Kidney (tissue), 22 donors: ENCODE results near the gene CTU1. TPM values are rescaled to one million over a fixed set of nuclear protein-coding genes. Genes with fewer than 3 reads are reported as not detected.

Experiments used
- DNase-seq, 5 donors: peaks; one replicate each; pipeline ENCODE4 v3.0.0-alpha.2; 2013 to 2020
- FAIRE-seq: peaks from 2 replicates; lab custom pipeline; 2012; peaks lifted over from hg19 to GRCh38; lab: Jason Lieb, UNC
- H3K27ac ChIP-seq, 2 donors: one replicate each; pipeline ENCODE4 v1.7.0; 2013; ENCODE audit warnings: low read depth in 2 of 2, low read length in 2 of 2, inconsistent platforms in 1 of 2
- H3K27me3 ChIP-seq: one replicate; pipeline ENCODE4 v1.7.1; 2013; ENCODE audit warnings: low read length, inconsistent platforms; ENCODE audit not compliant: control insufficient read depth, insufficient read depth
- H3K36me3 ChIP-seq, 3 donors: one replicate each; pipeline versions ENCODE4 v1.7.0 to v1.7.1; 2013; ENCODE audit warnings: low read length in 3 of 3, control low read depth in 1 of 3, inconsistent platforms in 1 of 3; ENCODE audit not compliant: insufficient read depth in 3 of 3, control insufficient read depth in 2 of 3
- H3K4me1 ChIP-seq, 3 donors: one replicate each; pipeline versions ENCODE4 v1.7.0 to v1.7.1; 2013; ENCODE audit warnings: low read length in 3 of 3, inconsistent platforms in 1 of 3, low read depth in 1 of 3; ENCODE audit not compliant: control insufficient read depth in 2 of 3, insufficient read depth in 2 of 3
- H3K4me3 ChIP-seq, 3 donors: one replicate each; pipeline versions ENCODE4 v1.7.0 to v1.8.1; 2013; ENCODE audit warnings: low read length in 3 of 3, control low read depth in 1 of 3, inconsistent platforms in 1 of 3
- H3K9ac ChIP-seq, 3 donors: one replicate each; pipeline versions ENCODE4 v1.7.0 to v1.7.1; 2013; ENCODE audit warnings: low read length in 3 of 3, control low read depth in 1 of 3, inconsistent platforms in 1 of 3
- H3K9me3 ChIP-seq, 3 donors: one replicate each; pipeline versions ENCODE4 v1.7.0 to v1.7.1; 2013; ENCODE audit warnings: low read length in 3 of 3, control low read depth in 1 of 3, inconsistent platforms in 1 of 3; ENCODE audit not compliant: control insufficient read depth in 2 of 3, insufficient read depth in 1 of 3
- intact Hi-C: fragments of 100-400 bp; cut with DNase I; formaldehyde crosslinking; loops from one replicate; pipeline ENCODE4 v1.11.1; 2022
- long read RNA-seq, 10 donors: library from polyadenylated mRNA in 1 of 10; unstranded in 1 of 10; transcript quantifications; one replicate each; pipeline ENCODE4 v2.0.0 and lab custom pipeline, GENCODE V29; 2021 to 2026
- polyA plus RNA-seq: library from polyadenylated mRNA; stranded (reverse); fragments of 350-450 nt; fragmentation: Illumina TruSeq; extraction: RNeasy Lipid Tissue Mini Kit (QIAGEN cat#74804); gene quantifications from one replicate; pipeline ENCODE4 v1.2.3, GENCODE V29; 2014; ENCODE audit warnings: low read depth, low replicate concordance; ENCODE audit not compliant: insufficient read depth
- total RNA-seq: library from RNA; stranded (reverse); fragmentation: NEBNext Ultra II Directional; extraction: Animal tissue kit (Norgen Biotek cat#: 25700); gene quantifications from one replicate; pipeline ENCODE4 v1.2.1, GENCODE V29; 2021
- TF ChIP-seq, protein P1 (sequence below): IDR thresholded peaks from 3 replicates; pipeline ENCODE4 v1.5.1; 2012; ENCODE audit warnings: mild to moderate bottlenecking, moderate library complexity, borderline replicate concordance; ENCODE audit not compliant: insufficient read depth; ENCODE audit errors: extremely low read depth
- donor health status: control.
- donor health status: control.
- donor health status: control.
- donor health status: control.
- donor health status: control.
- donor health status: DM: yes; HTN: yes; CAD: no.
- donor health status: Normal renal cell carcinoma (clear cell type).

The CTU1 gene
- total RNA-seq (8.4 TPM), polyA plus RNA-seq (5.2 TPM)
- long read RNA-seq, donor 1, transcript CTU1-201 (3 exons, 2,087 nt): major isoform, 6 of 6 reads
- long read RNA-seq, donor 1, partial matches to known transcripts: 0 of 6 reads
- long read RNA-seq, donor 1, other reads (novel, unspliced or antisense): 0 of 6 reads
- long read RNA-seq, donor 2, partial matches to known transcripts: 0 of 2 reads
- long read RNA-seq, donor 2, other reads (novel, unspliced or antisense): 0 of 2 reads
- long read RNA-seq, donor 3, partial matches to known transcripts: 0 of 4 reads
- long read RNA-seq, donor 3, other reads (novel, unspliced or antisense): 0 of 4 reads
- long read RNA-seq, donor 4, transcript CTU1-201 (3 exons, 2,087 nt): major isoform, 6 of 6 reads
- long read RNA-seq, donor 4, partial matches to known transcripts: 0 of 6 reads
- long read RNA-seq, donor 4, other reads (novel, unspliced or antisense): 0 of 6 reads
- long read RNA-seq, donor 5: 0 reads
- long read RNA-seq, donor 6, transcript CTU1-201 (3 exons, 2,087 nt): major isoform, 9 of 9 reads
- long read RNA-seq, donor 6, partial matches to known transcripts: 0 of 9 reads
- long read RNA-seq, donor 6, other reads (novel, unspliced or antisense): 0 of 9 reads
- long read RNA-seq, donor 7, transcript CTU1-201 (3 exons, 2,087 nt): major isoform, 13 of 13 reads
- long read RNA-seq, donor 7, partial matches to known transcripts: 0 of 13 reads
- long read RNA-seq, donor 7, other reads (novel, unspliced or antisense): 0 of 13 reads
- long read RNA-seq, donor 8, transcript CTU1-201 (3 exons, 2,087 nt): major isoform, 15 of 15 reads
- long read RNA-seq, donor 8, partial matches to known transcripts: 0 of 15 reads
- long read RNA-seq, donor 8, other reads (novel, unspliced or antisense): 0 of 15 reads
- long read RNA-seq, donor 9, partial matches to known transcripts: 0 of 4 reads
- long read RNA-seq, donor 9, other reads (novel, unspliced or antisense): 0 of 4 reads
- long read RNA-seq, donor 10, partial matches to known transcripts: 0 of 1 reads
- long read RNA-seq, donor 10, other reads (novel, unspliced or antisense): 0 of 1 reads

DNA sequence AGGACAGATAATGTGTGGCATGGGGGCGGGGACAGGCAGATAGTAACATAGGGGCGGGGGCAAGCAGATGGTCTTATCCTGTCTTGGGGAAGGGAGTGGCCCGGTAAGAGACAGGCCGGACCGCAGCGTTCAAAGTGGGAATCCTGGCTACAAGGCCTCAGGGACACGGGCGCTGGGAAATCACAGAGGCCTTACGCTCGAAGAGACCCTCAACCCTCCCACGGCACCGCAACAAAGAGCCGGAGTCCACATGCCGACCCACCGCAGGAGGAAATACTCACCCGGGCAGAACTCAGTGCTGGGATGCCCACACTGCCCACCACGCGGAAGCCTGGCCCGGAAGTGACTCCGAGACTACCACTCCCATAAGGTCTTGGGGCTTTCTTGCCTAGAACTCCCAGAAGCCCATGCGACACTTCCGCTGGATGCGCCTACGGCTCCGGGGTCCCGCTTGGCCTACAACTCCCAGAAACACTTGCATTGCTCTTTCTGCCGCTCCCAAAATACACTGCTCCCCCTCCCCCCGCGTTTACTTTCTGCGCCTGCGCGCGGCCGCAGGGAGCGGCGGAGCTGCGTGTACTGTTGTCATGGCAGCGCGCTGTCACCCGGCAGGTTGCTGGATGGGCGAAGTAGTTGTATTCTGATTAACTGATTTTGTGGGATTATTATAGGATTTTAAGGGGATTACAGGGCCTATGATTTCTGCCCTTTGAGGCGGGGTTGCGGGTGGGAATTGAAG, at the start of gene CTU1:
CTU1 (minus strand) TSS at position 344 of the 739 bp plus-strand sequence. CDS start 3,840 bp downstream, outside the sequence.
- peak within 1 kb of the TSS; percentile 23 to 74 for H3K27ac ChIP-seq
- H3K9ac ChIP-seq: peak within 1 kb of the TSS; percentile 85 to 92 (median 88)
- peak within 1 kb of the TSS; percentile 68 to 97 (median 93) for H3K4me3 ChIP-seq
- peaks cover 0 to 12% (median 8%) of the 10 kb centered on the region in 3 donors for H3K4me1 ChIP-seq
- FAIRE-seq (peak; percentile 85), DNase-seq (peak; percentile 99 to 100 (median 99))
- H3K27me3 ChIP-seq: no peaks in the 10 kb centered on the region
- no peaks in the 10 kb centered on the region for H3K36me3 ChIP-seq
- intact Hi-C loops: no loop called here
- no peaks in the 10 kb centered on the region for H3K9me3 ChIP-seq
- TF ChIP-seq, protein P1, sequence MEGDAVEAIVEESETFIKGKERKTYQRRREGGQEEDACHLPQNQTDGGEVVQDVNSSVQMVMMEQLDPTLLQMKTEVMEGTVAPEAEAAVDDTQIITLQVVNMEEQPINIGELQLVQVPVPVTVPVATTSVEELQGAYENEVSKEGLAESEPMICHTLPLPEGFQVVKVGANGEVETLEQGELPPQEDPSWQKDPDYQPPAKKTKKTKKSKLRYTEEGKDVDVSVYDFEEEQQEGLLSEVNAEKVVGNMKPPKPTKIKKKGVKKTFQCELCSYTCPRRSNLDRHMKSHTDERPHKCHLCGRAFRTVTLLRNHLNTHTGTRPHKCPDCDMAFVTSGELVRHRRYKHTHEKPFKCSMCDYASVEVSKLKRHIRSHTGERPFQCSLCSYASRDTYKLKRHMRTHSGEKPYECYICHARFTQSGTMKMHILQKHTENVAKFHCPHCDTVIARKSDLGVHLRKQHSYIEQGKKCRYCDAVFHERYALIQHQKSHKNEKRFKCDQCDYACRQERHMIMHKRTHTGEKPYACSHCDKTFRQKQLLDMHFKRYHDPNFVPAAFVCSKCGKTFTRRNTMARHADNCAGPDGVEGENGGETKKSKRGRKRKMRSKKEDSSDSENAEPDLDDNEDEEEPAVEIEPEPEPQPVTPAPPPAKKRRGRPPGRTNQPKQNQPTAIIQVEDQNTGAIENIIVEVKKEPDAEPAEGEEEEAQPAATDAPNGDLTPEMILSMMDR: no peak

DNA sequence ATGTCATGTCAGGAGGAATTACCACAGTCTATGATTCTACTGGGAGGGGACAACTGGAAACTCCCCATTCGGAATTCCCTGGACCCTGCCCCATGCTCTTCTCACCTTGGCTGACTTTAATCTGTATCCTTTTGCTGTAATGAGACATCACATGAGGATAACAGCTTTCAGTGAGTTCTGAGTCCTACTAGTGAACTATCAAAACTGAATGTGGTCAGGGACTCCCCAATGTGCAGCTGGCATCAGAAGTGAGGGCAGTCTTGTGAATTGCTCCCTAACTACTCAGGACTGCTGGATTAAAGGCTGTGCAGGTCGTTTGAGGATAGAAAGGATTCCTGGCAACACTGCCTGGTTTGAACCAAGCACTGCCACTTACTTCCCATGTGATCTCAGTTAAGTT, 49.1 kb upstream of the CTU1 start:
- Histone ChIP-seq H3K36me3 (no peaks in the 10 kb centered on the region), H3K4me1 (no peaks in the 10 kb centered on the region), H3K9me3 (no peaks in the 10 kb centered on the region), H3K27ac (no peak overlapping the region), H3K27me3 (no peaks in the 10 kb centered on the region), H3K4me3 (no peak overlapping the region), H3K9ac (no peak overlapping the region)
- TF ChIP-seq, protein P1: no peak
- DNase-seq (no peak), FAIRE-seq (no peak)
- intact Hi-C loops: no loop called here

DNA sequence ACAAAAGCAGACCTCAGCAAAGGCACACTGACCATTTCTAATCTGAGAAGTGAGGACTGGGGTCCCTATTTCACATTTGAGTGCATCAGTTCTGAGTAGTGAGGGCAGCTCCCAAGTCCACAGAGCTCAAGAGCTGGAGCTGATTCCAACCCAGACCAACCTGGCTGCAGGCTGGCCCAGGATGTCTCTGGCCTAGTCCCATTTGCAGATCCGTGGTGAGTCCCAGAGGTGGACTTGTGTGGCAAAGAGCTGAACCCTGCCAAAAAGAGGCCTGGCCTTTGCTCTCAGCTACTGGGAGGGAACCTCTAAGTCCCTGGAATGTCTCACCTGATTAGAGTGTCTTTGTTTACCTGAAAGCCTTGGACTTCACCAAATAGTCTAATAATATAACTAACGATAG, 48.5 kb upstream of the CTU1 start:
- no peaks in the 10 kb centered on the region for H3K36me3 ChIP-seq
- TF ChIP-seq, protein P1: no peak
- no peak overlapping the region for H3K27ac ChIP-seq
- H3K4me3 ChIP-seq: no peak overlapping the region
- H3K9me3 ChIP-seq: no peaks in the 10 kb centered on the region
- H3K4me1 ChIP-seq: no peaks in the 10 kb centered on the region
- intact Hi-C loops: no loop called here
- no peak for DNase-seq
- no peak overlapping the region for H3K9ac ChIP-seq
- H3K27me3 ChIP-seq: no peaks in the 10 kb centered on the region
- FAIRE-seq: no peak
